ENCODE data around the gene PPFIBP1. TPM values are rescaled to one million over a fixed set of nuclear protein-coding genes. Genes with fewer than 3 reads are reported as not detected.

PPFIBP1 gene
- total and polyA plus RNA-seq, 9 of the 15 experiments (the other 6 are each of a cell fraction or from before 2014, with no cell fraction given), result 0.46 to 3.5 (median 1.8) TPM

DNA sequence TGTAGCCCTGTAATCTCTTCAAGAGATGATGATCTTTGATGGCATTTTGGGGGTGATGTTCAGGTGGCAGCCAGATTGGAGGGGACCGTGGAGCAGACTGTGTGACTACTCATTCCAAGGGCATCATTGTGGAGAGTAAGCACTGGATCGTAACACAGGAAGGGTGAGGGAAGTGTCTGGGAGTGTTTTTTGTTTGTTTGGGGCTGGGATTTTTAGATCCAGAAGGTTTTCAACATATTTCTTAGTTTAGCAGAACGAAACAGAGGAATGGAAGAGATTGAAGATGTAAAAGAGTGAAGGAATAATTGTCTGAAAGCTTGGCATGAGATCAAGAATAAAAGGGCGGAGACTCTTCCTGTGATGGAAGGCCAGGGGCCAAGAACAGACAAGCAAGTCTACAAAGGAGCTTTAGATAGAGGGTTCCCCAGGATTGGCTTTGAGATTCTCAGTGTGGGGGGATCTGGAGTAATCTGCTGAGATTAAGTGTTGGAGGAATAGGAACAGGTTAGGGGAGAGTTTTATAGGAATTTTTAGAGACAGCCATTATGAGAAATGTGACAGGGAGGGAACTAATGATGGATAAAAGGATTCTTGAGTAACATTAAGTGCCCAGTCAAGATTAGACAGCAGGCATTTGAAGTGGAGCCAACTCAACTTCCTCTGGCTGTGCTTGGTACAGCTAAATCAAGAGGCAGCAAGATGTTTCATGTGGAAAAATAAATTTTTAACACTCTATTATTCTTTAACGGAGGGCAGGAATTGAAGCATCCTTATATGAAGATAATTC is 92.5 kb downstream of the PPFIBP1 start:
- DNase-seq (ENCODE audit: extremely low read depth in 1 of 4, low spot score in 3 of 4), result no peak
- H3K4me2 ChIP-seq (ENCODE audit: insufficient read depth, low read length), result no peak overlapping the region
- CTCF ChIA-PET (ENCODE audit: low intra/inter-chr PET ratio), result no interaction called here
- POLR2A ChIA-PET, result no interaction called here
- in situ Hi-C loops (cut with MboI), result no loop called here
- no peak for FAIRE-seq
- H3K9ac ChIP-seq (ENCODE audit: insufficient read depth in 1 of 2, low read depth in 2 of 2, low read length in 2 of 2), result no peak overlapping the region
- intact Hi-C loops (cut with micrococcal nuclease), result no loop called here
- no TSS peak for BruUV-seq (replicated peaks)
- WGBS (ENCODE audit: insufficient coverage, low coverage, missing lambda C conversion rate), result 0% methylated on average over 5 of the region's 5 CpGs
- H4K20me1 ChIP-seq (replicated peaks; ENCODE audit: control insufficient read depth, insufficient read depth, low read length), result no peaks in the 10 kb centered on the region
- TF ChIP-seq CBFA2T2 (conservative IDR thresholded peaks at IDR 0.05) (no peak), WHSC1 (IDR thresholded peaks at IDR 0.05; ENCODE audit: low read length) (no peak), TRIM28 (IDR thresholded peaks at IDR 0.05) (no peak), CBX5 (IDR thresholded peaks at IDR 0.05; ENCODE audit: borderline replicate concordance, low read depth) (no peak), ZNF445 (CRISPR knock-in tag; IDR thresholded peaks at IDR 0.05; ENCODE audit: low read depth) (no peak), ZNF224 (CRISPR knock-in tag; IDR thresholded peaks at IDR 0.05) (no peak), GABPB2 (CRISPR knock-in tag; conservative IDR thresholded peaks at IDR 0.05) (no peak), MAFF (IDR thresholded peaks at IDR 0.05; ENCODE audit: low read length) (no peak), BCOR (IDR thresholded peaks at IDR 0.05) (no peak), SIRT6 (IDR thresholded peaks at IDR 0.05; ENCODE audit: low read depth, low read length) (no peak), SNRNP70 (optimal IDR thresholded peaks at IDR 0.05; ENCODE audit: low read depth, low read length) (no peak), ZNF143 (CRISPR knock-in tag; IDR thresholded peaks at IDR 0.05) (no peak)
- TF ChIP-seq, protein P1, sequence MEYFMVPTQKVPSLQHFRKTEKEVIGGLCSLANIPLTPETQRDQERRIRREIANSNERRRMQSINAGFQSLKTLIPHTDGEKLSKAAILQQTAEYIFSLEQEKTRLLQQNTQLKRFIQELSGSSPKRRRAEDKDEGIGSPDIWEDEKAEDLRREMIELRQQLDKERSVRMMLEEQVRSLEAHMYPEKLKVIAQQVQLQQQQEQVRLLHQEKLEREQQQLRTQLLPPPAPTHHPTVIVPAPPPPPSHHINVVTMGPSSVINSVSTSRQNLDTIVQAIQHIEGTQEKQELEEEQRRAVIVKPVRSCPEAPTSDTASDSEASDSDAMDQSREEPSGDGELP (CRISPR knock-in tag; IDR thresholded peaks at IDR 0.05; ENCODE audit: borderline replicate concordance), result no peak
- TF ChIP-seq, protein P2, sequence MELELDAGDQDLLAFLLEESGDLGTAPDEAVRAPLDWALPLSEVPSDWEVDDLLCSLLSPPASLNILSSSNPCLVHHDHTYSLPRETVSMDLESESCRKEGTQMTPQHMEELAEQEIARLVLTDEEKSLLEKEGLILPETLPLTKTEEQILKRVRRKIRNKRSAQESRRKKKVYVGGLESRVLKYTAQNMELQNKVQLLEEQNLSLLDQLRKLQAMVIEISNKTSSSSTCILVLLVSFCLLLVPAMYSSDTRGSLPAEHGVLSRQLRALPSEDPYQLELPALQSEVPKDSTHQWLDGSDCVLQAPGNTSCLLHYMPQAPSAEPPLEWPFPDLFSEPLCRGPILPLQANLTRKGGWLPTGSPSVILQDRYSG (tag; conservative IDR thresholded peaks at IDR 0.05; ENCODE audit: low read depth), result no peak
- TF ChIP-seq, protein P3, sequence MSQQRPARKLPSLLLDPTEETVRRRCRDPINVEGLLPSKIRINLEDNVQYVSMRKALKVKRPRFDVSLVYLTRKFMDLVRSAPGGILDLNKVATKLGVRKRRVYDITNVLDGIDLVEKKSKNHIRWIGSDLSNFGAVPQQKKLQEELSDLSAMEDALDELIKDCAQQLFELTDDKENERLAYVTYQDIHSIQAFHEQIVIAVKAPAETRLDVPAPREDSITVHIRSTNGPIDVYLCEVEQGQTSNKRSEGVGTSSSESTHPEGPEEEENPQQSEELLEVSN (IDR thresholded peaks at IDR 0.05; ENCODE audit: borderline replicate concordance in 1 of 2, extremely low read depth in 1 of 2, insufficient read depth in 1 of 2, insufficient read length in 1 of 2, low read depth in 1 of 2, low read length in 1 of 2, poor library complexity in 1 of 2, severe bottlenecking in 1 of 2), result no peak
- TF ChIP-seq, protein P4, sequence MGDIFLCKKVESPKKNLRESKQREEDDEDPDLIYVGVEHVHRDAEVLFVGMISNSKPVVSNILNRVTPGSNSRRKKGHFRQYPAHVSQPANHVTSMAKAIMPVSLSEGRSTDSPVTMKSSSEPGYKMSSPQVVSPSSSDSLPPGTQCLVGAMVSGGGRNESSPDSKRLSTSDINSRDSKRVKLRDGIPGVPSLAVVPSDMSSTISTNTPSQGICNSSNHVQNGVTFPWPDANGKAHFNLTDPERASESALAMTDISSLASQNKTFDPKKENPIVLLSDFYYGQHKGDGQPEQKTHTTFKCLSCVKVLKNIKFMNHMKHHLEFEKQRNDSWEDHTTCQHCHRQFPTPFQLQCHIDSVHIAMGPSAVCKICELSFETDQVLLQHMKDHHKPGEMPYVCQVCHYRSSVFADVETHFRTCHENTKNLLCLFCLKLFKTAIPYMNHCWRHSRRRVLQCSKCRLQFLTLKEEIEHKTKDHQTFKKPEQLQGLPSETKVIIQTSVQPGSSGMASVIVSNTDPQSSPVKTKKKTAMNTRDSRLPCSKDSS (IDR thresholded peaks at IDR 0.05; ENCODE audit: low read depth, partially characterized antibody), result no peak
- no peak for ATAC-seq
- no peaks in the 10 kb centered on the region for H3K36me3 ChIP-seq (ENCODE audit: control insufficient read depth, insufficient read depth, low read length)
- no peaks in the 10 kb centered on the region for H3K9me3 ChIP-seq (replicated peaks; ENCODE audit: control insufficient read depth, insufficient read depth, low read depth, low read length)
- H3K9me1 ChIP-seq (ENCODE audit: control insufficient read depth, insufficient read depth, low read length), result no peaks in the 10 kb centered on the region
- H3K4me1 ChIP-seq (replicated peaks in 1 of 2; ENCODE audit: control insufficient read depth in 2 of 2, insufficient read depth in 2 of 2, low read length in 2 of 2), result no peaks in the 10 kb centered on the region
- peaks cover 0 to 2% of the 10 kb centered on the region in 2 experiments; a peak in 1 of 5 replicates for H3K27me3 ChIP-seq (ENCODE audit: control insufficient read depth in 2 of 2, insufficient read depth in 2 of 2, low read length in 2 of 2)
- no peak overlapping the region for H3K27ac ChIP-seq (ENCODE audit: extremely low read depth, low read depth, low read length)
- H3K79me2 ChIP-seq (ENCODE audit: control insufficient read depth, insufficient read depth, low read length), result no peaks in the 10 kb centered on the region
- H3K4me3 ChIP-seq, result no peak overlapping the region
- no peak overlapping the region for H2AFZ ChIP-seq (ENCODE audit: low read depth, low read length)

All from K562 (cell line).